Astrocyte (in vitro differentiated cells and primary cell): ENCODE measurements around the gene TBCEL. TPM values are rescaled to one million over a fixed set of nuclear protein-coding genes. Genes with fewer than 3 reads are reported as not detected.

ENCODE experiments used
- DNase-seq: peaks from one replicate; pipeline ENCODE4 v3.0.0-alpha.2; 2010; ENCODE audit warnings: low read depth
- FAIRE-seq: peaks from 2 replicates; lab custom pipeline; 2011; peaks lifted over from hg19 to GRCh38; lab: Jason Lieb, UNC
- H2AFZ ChIP-seq: 2 replicates; pipeline ENCODE4 v1.6.0; 2012; ENCODE audit warnings: low read depth, low read length, inconsistent platforms
- H3K27ac ChIP-seq: 2 replicates; pipeline ENCODE4 v1.5.1; 2011; ENCODE audit warnings: low read depth, low read length, inconsistent platforms
- H3K27me3 ChIP-seq: 2 replicates; pipeline ENCODE4 v1.6.0; 2011; ENCODE audit warnings: low read length, inconsistent platforms; ENCODE audit not compliant: insufficient read depth
- H3K36me3 ChIP-seq: 2 replicates; pipeline ENCODE4 v1.5.1; 2011; ENCODE audit warnings: low read length, inconsistent platforms; ENCODE audit not compliant: insufficient read depth
- H3K4me1 ChIP-seq: 2 replicates; pipeline ENCODE4 v1.5.1; 2011; ENCODE audit warnings: low read length, inconsistent platforms; ENCODE audit not compliant: insufficient read depth
- H3K4me2 ChIP-seq: 2 replicates; pipeline ENCODE4 v1.6.0; 2012; ENCODE audit warnings: low read length, inconsistent platforms
- H3K4me3 ChIP-seq: 2 replicates; pipeline ENCODE4 v1.5.1; 2011; ENCODE audit warnings: low read depth, mild to moderate bottlenecking, low read length, inconsistent platforms; ENCODE audit not compliant: insufficient read depth
- H3K79me2 ChIP-seq: 2 replicates; pipeline ENCODE4 v1.6.0; 2012; ENCODE audit warnings: mild to moderate bottlenecking, low read length, inconsistent platforms; ENCODE audit not compliant: insufficient read depth
- H3K9ac ChIP-seq: 2 replicates; pipeline ENCODE4 v1.6.0; 2012; ENCODE audit warnings: mild to moderate bottlenecking, low read length, inconsistent platforms
- H3K9me3 ChIP-seq: 2 replicates; pipeline ENCODE4 v1.5.1; 2012; ENCODE audit warnings: low read depth, mild to moderate bottlenecking, low read length, inconsistent platforms; ENCODE audit not compliant: insufficient read depth
- H4K20me1 ChIP-seq: 2 replicates; pipeline ENCODE4 v1.6.0; 2012; ENCODE audit warnings: low read length, inconsistent platforms; ENCODE audit not compliant: insufficient read depth
- H3K27ac Mint-ChIP-seq: one replicate; pipeline ENCODE4 v1.8.0; 2021; ENCODE audit warnings: mild to moderate bottlenecking, mixed read lengths; ENCODE audit not compliant: unreplicated experiment
- H3K27me3 Mint-ChIP-seq: one replicate; pipeline ENCODE4 v1.8.0; 2021; ENCODE audit warnings: low read depth, mixed read lengths; ENCODE audit not compliant: unreplicated experiment
- H3K36me3 Mint-ChIP-seq: one replicate; pipeline ENCODE4 v1.8.0; 2021; ENCODE audit warnings: low read depth, mixed read lengths; ENCODE audit not compliant: unreplicated experiment
- H3K4me1 Mint-ChIP-seq: one replicate; pipeline ENCODE4 v1.8.0; 2021; ENCODE audit warnings: low read depth, mixed read lengths; ENCODE audit not compliant: unreplicated experiment
- H3K4me3 Mint-ChIP-seq: one replicate; pipeline ENCODE4 v1.8.0; 2021; ENCODE audit warnings: mild to moderate bottlenecking, moderate library complexity, mixed read lengths; ENCODE audit not compliant: unreplicated experiment
- H3K9me3 Mint-ChIP-seq: one replicate; pipeline ENCODE4 v1.8.0; 2021; ENCODE audit warnings: mild to moderate bottlenecking, mixed read lengths; ENCODE audit not compliant: unreplicated experiment
- CTCF ChIP-seq: IDR thresholded peaks from 2 replicates; pipeline ENCODE4 v1.5.1; 2011; ENCODE audit warnings: low read depth, mild to moderate bottlenecking, inconsistent platforms, low read length, moderate library complexity; ENCODE audit not compliant: insufficient read depth
- EZH2 ChIP-seq: IDR thresholded peaks from 2 replicates; pipeline ENCODE4 v1.6.1; 2012; ENCODE audit warnings: mild to moderate bottlenecking, low read length, inconsistent platforms; ENCODE audit not compliant: insufficient read depth
- total RNA-seq: library from RNA; stranded (reverse); gene quantifications from 2 replicates; pipeline ENCODE4 v1.2.1, GENCODE V29; 2021

Gene TBCEL
- total RNA-seq, 1 donor from 2014 or later, result 25.9 TPM

- peaks cover 8% of the 10 kb centered on the region for H3K4me1 Mint-ChIP-seq
- no peak overlapping the region for H3K4me2 ChIP-seq
- no peak overlapping the region for H3K27ac Mint-ChIP-seq
- H3K4me3 ChIP-seq, result no peak overlapping the region
- H3K27ac ChIP-seq, result no peak overlapping the region
- H3K27me3 Mint-ChIP-seq, result no peaks in the 10 kb centered on the region
- peaks cover 23% of the 10 kb centered on the region for H3K36me3 Mint-ChIP-seq
- no peak overlapping the region for H3K4me3 Mint-ChIP-seq
- no peak overlapping the region for H3K9ac ChIP-seq
- FAIRE-seq (no peak), DNase-seq (no peak)
- H3K9me3 Mint-ChIP-seq, result peaks cover 3% of the 10 kb centered on the region
- H2AFZ ChIP-seq, result no peak overlapping the region
- TF ChIP-seq EZH2 (no peak), CTCF (no peak)
- no peaks in the 10 kb centered on the region for H3K79me2 ChIP-seq
- H3K36me3 ChIP-seq, result peaks cover 25% of the 10 kb centered on the region
- H3K9me3 ChIP-seq, result no peaks in the 10 kb centered on the region
- no peaks in the 10 kb centered on the region for H3K27me3 ChIP-seq
- H3K4me1 ChIP-seq, result no peaks in the 10 kb centered on the region
- peaks cover 14% of the 10 kb centered on the region for H4K20me1 ChIP-seq
Observed at GRCh38 chr11:121067026-121067425, 43.1 kb downstream of the TBCEL start.

GRCh38 chr11:121067453-121067852 lies 43.6 kb downstream of the TBCEL start:
- Mint-ChIP-seq H3K4me3 (no peak overlapping the region), H3K27ac (no peak overlapping the region), H3K36me3 (peaks cover 23% of the 10 kb centered on the region), H3K4me1 (peaks cover 9% of the 10 kb centered on the region), H3K9me3 (peaks cover 3% of the 10 kb centered on the region), H3K27me3 (no peaks in the 10 kb centered on the region)
- Histone ChIP-seq H2AFZ (no peak overlapping the region), H3K27ac (no peak overlapping the region), H3K4me3 (no peak overlapping the region), H3K36me3 (peaks cover 22% of the 10 kb centered on the region), H4K20me1 (peaks cover 14% of the 10 kb centered on the region), H3K4me1 (no peaks in the 10 kb centered on the region), H3K4me2 (no peak overlapping the region), H3K9ac (no peak overlapping the region), H3K79me2 (no peaks in the 10 kb centered on the region), H3K9me3 (no peaks in the 10 kb centered on the region), H3K27me3 (no peaks in the 10 kb centered on the region)
- DNase-seq, result no peak
- TF ChIP-seq EZH2, result no peak
- no peak for FAIRE-seq

- no peak for TF ChIP-seq CTCF
- no peak for TF ChIP-seq EZH2
- peaks cover 9% of the 10 kb centered on the region for H3K4me1 Mint-ChIP-seq
- no peak overlapping the region for H3K4me3 Mint-ChIP-seq
- H3K27me3 ChIP-seq, result no peaks in the 10 kb centered on the region
- H3K27me3 Mint-ChIP-seq, result no peaks in the 10 kb centered on the region
- H3K36me3 ChIP-seq, result peaks cover 17% of the 10 kb centered on the region
- no peak overlapping the region for H3K9ac ChIP-seq
- H3K27ac Mint-ChIP-seq, result no peak overlapping the region
- H3K4me1 ChIP-seq, result no peaks in the 10 kb centered on the region
- no peaks in the 10 kb centered on the region for H3K79me2 ChIP-seq
- no peak overlapping the region for H2AFZ ChIP-seq
- peaks cover 23% of the 10 kb centered on the region for H3K36me3 Mint-ChIP-seq
- DNase-seq (no peak), FAIRE-seq (no peak)
- H4K20me1 ChIP-seq, result peaks cover 14% of the 10 kb centered on the region
- H3K27ac ChIP-seq, result no peak overlapping the region
- no peaks in the 10 kb centered on the region for H3K9me3 ChIP-seq
- no peak overlapping the region for H3K4me3 ChIP-seq
- no peak overlapping the region for H3K4me2 ChIP-seq
- H3K9me3 Mint-ChIP-seq, result peaks cover 3% of the 10 kb centered on the region
Observed at GRCh38 chr11:121067962-121068647, 44.2 kb downstream of the TBCEL start.
